Type B pancreatic cell (in vitro differentiated cells): ENCODE measurements around the gene FAAP20. TPM values are rescaled to one million over a fixed set of nuclear protein-coding genes. Genes with fewer than 3 reads are reported as not detected.

Experiments used
- DNase-seq: peaks from one replicate; pipeline ENCODE4 v3.0.0; 2021; ENCODE audit warnings: mixed read lengths; ENCODE audit not compliant: unreplicated experiment; ENCODE audit errors: extremely low spot score
- H3K27ac Mint-ChIP-seq: 2 replicates; pipeline ENCODE4 v1.8.0; 2021; ENCODE audit warnings: mild to moderate bottlenecking, mixed read lengths
- H3K27me3 Mint-ChIP-seq: 2 replicates; pipeline ENCODE4 v1.8.0; 2021; ENCODE audit warnings: mixed read lengths
- H3K36me3 Mint-ChIP-seq: 2 replicates; pipeline ENCODE4 v1.8.0; 2021; ENCODE audit warnings: mixed read lengths
- H3K4me1 Mint-ChIP-seq: one replicate; pipeline ENCODE4 v1.8.0; 2021; ENCODE audit warnings: mixed read lengths; ENCODE audit not compliant: unreplicated experiment
- H3K4me3 Mint-ChIP-seq: 2 replicates; pipeline ENCODE4 v1.8.0; 2021; ENCODE audit warnings: mild to moderate bottlenecking, mixed read lengths
- H3K9me3 Mint-ChIP-seq: 2 replicates; pipeline ENCODE4 v1.8.0; 2021; ENCODE audit warnings: mixed read lengths
- total RNA-seq: library from RNA; stranded (reverse); gene quantifications from 2 replicates; pipeline ENCODE4 v1.2.1, GENCODE V29; 2021; ENCODE audit warnings: low replicate concordance
- TF ChIP-seq, protein P1 (sequence below): fragments of 200-600 bp; sonication (generic); conservative IDR thresholded peaks from 2 replicates; pipeline ENCODE4 v1.5.0; 2021; ENCODE audit warnings: antibody characterized with exemption, mild to moderate bottlenecking

Gene FAAP20
- total RNA-seq, 1 donor from 2014 or later = 73.8 TPM

DNA sequence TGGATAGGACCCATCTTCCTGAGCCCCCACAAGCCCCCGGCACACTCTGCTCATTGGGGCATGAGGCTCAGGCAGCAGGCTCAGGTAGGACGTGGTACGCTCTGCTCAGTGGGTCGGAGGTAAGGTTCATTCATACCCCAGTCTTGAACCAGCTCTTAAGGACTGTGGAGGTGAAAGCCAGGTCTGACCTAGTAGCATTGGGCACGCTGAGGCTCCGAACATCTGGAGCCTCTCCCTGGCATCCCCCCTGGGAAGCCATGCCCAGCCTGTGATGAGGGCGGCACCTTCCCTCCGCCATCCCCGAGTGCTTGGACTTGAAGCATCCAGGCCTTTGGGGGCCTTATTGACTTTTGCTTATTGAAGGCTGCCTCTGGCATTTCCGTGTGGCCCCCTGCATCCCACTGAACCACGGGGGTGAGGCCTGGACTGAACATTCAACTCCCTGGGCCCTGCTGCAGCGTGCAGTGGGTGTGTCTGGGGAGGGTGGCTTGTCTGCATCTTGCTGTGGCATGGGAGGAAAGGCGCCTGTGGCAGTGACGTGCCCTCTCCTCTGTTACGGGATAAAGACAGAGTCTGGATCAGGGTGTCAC, 50.0 kb downstream of the FAAP20 start:
- Mint-ChIP-seq H3K27ac (no peak overlapping the region), H3K4me3 (no peak overlapping the region)

DNA sequence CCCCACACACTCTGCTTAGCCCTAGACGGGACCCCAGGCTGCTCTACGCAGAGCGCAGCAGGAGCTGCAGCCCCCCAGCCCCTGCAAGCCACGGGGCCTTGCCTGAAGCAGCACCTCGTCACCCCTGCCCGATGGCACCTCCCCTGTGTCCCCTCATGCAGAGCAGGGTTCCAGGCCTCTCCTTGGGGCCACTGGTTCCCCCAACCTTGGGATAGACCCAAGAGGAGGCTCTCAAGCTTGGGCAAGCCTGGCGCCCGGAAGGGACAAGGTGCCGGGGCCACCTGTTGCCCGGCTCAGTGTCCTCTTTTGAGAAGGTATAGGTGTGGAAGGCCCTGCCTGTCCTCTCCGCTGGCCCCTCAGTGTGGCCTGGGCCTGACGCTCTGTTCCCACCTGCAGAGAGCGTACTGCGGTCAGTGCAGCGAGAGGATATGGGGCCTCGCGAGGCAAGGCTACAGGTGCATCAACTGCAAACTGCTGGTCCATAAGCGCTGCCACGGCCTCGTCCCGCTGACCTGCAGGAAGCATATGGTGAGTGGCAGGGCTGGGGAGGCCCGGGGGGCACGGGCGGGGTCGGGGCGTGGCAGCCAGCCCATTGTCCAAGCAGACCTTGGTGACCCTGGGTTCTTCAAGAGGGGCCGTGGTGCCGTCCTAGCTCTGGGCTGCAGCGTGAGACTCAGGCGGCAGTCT, 50.6 kb downstream of the FAAP20 start:
- Mint-ChIP-seq H3K27ac (no peak overlapping the region), H3K4me3 (no peak overlapping the region), H3K27me3 (no peaks in the 10 kb centered on the region), H3K36me3 (peaks cover 6% of the 10 kb centered on the region), H3K4me1 (peaks cover 7% of the 10 kb centered on the region), H3K9me3 (no peaks in the 10 kb centered on the region)
- TF ChIP-seq, protein P1, sequence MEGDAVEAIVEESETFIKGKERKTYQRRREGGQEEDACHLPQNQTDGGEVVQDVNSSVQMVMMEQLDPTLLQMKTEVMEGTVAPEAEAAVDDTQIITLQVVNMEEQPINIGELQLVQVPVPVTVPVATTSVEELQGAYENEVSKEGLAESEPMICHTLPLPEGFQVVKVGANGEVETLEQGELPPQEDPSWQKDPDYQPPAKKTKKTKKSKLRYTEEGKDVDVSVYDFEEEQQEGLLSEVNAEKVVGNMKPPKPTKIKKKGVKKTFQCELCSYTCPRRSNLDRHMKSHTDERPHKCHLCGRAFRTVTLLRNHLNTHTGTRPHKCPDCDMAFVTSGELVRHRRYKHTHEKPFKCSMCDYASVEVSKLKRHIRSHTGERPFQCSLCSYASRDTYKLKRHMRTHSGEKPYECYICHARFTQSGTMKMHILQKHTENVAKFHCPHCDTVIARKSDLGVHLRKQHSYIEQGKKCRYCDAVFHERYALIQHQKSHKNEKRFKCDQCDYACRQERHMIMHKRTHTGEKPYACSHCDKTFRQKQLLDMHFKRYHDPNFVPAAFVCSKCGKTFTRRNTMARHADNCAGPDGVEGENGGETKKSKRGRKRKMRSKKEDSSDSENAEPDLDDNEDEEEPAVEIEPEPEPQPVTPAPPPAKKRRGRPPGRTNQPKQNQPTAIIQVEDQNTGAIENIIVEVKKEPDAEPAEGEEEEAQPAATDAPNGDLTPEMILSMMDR = no peak
- no peak for DNase-seq

More for the DNA sequence above, 50.0 kb downstream of the FAAP20 start:
- H3K27me3 Mint-ChIP-seq = no peaks in the 10 kb centered on the region
- H3K4me1 Mint-ChIP-seq = peaks cover 6% of the 10 kb centered on the region
- peaks cover 6% of the 10 kb centered on the region for H3K36me3 Mint-ChIP-seq
- TF ChIP-seq, protein P1 = no peak
- H3K9me3 Mint-ChIP-seq = no peaks in the 10 kb centered on the region
- DNase-seq = no peak

DNA sequence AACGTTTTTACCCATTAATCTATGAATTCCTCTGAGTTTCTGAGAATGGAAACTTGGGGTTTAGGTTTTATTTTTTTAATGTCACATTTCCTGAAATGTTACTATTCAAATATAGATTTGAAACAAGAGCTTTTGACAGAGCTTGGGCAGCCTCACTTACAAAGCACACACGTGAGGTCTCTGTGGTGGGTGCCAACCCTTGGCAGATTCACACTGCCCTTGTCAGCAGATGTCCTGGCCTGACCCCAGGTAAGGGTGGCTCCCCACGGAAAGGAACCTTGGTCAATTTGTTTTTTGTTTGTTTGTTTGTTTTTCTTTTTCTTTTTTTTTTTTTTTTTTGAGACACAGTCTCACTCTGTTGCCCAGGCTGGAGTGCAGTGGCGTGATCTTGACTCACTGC, 53.5 kb downstream of the FAAP20 start:
- no peak overlapping the region for H3K27ac Mint-ChIP-seq
- peaks cover 6% of the 10 kb centered on the region for H3K36me3 Mint-ChIP-seq
- TF ChIP-seq, protein P1 = no peak
- no peaks in the 10 kb centered on the region for H3K9me3 Mint-ChIP-seq
- H3K27me3 Mint-ChIP-seq = no peaks in the 10 kb centered on the region
- DNase-seq = no peak
- H3K4me3 Mint-ChIP-seq = no peak overlapping the region
- H3K4me1 Mint-ChIP-seq = peaks cover 23% of the 10 kb centered on the region

Other genes with a start within 250 kb of the FAAP20 start
- 0.76 and 1.5 TPM in 2 replicates for gene CFAP74, start 191.0 kb downstream of the FAAP20 start, total RNA-seq
- 0.43 and 2.0 TPM in 2 replicates for gene GABRD, start 175.4 kb downstream of the FAAP20 start, total RNA-seq
- gene PRKCZ, start 144.4 kb downstream of the FAAP20 start, total RNA-seq = 33.2 and 64.4 TPM in 2 replicates
- gene SKI, start 33.5 kb upstream of the FAAP20 start, total RNA-seq = 52.7 and 55.7 TPM in 2 replicates
- 17.7 and 27.5 TPM in 2 replicates for gene MORN1, start 196.8 kb upstream of the FAAP20 start, total RNA-seq
- 126 and 174 TPM in 2 replicates for gene RER1, start 197.1 kb upstream of the FAAP20 start, total RNA-seq
- gene PEX10, start 217.8 kb upstream of the FAAP20 start, total RNA-seq = 26.7 and 27.3 TPM in 2 replicates